ENCODE results near the gene TSPAN11.

DNA sequence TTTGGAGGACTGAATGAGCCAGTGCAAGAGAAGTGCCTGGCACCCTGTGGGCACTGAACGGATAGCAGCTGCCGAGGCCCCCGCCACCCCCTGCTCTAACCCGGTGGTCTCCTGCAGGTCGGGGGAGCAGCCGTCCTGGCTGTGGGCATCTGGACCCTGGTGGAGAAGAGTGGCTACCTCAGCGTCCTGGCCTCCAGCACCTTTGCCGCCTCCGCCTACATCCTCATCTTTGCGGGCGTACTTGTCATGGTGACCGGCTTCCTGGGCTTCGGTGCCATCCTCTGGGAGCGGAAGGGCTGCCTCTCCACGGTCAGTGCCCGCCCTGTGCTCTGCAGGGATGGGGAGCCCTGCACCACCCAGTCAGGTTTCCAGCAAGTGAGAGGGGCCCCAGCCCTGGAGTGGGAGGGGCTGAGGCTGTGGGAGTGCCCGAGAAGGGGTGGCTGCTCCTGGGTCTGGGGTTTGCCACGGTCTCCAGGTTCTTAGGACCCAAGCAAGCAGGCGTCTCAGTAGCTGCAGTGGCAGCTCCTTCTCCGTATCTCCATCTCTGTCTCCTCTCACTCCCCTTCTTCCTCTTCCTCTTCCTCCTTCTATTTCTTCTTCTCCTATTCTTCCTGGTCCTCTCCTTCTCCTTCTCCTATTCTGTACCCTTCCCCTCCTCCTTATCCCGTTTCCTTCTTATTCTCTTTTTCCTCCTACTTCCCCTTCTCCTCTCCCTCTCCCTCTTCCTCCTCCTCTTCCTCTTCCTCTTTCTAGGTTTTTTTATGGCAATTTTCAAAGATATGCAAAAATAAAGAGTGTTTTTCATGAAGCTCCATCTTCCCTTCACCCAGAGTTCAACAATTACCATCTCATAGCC is 37.4 kb downstream of the TSPAN11 start:
- no peak for TF ChIP-seq POLR2AphosphoS5 (IDR thresholded peaks at IDR 0.05; ENCODE audit: low read depth, low read length)
- TF ChIP-seq, protein P1, sequence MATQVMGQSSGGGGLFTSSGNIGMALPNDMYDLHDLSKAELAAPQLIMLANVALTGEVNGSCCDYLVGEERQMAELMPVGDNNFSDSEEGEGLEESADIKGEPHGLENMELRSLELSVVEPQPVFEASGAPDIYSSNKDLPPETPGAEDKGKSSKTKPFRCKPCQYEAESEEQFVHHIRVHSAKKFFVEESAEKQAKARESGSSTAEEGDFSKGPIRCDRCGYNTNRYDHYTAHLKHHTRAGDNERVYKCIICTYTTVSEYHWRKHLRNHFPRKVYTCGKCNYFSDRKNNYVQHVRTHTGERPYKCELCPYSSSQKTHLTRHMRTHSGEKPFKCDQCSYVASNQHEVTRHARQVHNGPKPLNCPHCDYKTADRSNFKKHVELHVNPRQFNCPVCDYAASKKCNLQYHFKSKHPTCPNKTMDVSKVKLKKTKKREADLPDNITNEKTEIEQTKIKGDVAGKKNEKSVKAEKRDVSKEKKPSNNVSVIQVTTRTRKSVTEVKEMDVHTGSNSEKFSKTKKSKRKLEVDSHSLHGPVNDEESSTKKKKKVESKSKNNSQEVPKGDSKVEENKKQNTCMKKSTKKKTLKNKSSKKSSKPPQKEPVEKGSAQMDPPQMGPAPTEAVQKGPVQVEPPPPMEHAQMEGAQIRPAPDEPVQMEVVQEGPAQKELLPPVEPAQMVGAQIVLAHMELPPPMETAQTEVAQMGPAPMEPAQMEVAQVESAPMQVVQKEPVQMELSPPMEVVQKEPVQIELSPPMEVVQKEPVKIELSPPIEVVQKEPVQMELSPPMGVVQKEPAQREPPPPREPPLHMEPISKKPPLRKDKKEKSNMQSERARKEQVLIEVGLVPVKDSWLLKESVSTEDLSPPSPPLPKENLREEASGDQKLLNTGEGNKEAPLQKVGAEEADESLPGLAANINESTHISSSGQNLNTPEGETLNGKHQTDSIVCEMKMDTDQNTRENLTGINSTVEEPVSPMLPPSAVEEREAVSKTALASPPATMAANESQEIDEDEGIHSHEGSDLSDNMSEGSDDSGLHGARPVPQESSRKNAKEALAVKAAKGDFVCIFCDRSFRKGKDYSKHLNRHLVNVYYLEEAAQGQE (IDR thresholded peaks at IDR 0.05; ENCODE audit: insufficient read depth in 1 of 2, low read depth in 2 of 2, low read length in 2 of 2) = no peak
